A549 treated with RU486 at 1 μM for 4 hours (cell line): ENCODE results near the gene TNFSF4. TPM values are rescaled to one million over a fixed set of nuclear protein-coding genes. Genes with fewer than 3 reads are reported as not detected.

Source experiments
- total RNA-seq: library from RNA; stranded (reverse); fragments of 200-300 nt; extraction: Qiagen RNA extraction; gene quantifications from 5 replicates; pipeline ENCODE4 v1.2.3, GENCODE V29; 2022; ENCODE audit warnings: low read depth

The TNFSF4 gene, protein sequence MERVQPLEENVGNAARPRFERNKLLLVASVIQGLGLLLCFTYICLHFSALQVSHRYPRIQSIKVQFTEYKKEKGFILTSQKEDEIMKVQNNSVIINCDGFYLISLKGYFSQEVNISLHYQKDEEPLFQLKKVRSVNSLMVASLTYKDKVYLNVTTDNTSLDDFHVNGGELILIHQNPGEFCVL
- 0.03 TPM in 2 of 5 replicates, not detected in the others for total RNA-seq

DNA sequence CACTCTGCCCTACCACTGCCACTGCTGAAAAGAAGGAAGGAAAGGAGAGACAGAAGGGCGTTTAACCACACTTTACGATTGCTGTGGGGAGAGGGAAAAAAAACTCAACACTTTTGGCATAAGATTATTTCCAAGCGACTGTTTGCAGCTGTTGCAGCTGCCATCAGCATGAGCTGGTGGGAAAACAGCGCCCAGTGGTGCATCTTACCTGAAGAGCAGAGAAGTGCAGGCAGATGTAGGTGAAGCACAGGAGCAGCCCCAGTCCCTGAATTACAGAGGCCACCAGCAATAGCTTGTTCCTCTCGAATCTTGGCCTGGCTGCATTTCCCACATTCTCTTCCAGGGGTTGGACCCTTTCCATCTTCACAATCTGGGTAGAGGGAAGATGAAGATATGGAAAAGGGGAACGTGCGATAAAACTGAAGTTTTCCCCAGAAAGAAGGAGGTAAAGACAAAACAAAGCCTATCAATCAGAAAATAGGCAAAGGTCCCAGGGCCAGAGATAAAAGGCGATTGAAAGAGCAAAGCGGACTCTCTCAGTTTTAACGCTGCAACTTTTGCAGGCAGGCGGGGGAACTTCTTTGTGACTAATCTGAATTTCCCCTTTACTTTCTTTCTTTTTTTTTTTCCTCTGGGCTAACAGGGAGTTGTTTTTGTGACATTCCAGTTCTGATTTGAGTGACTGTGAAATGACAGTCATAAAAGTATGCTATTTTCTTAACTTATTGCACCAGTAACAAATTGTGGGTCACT lies at the start of gene TNFSF4:
Gene TNFSF4 (minus strand): TSS at position 516 of the 753 bp plus-strand sequence. CDS start 155 bp downstream, at position 361.

Other genes with a start within 250 kb of the TNFSF4 start
- gene TNFSF18, start 156.4 kb downstream of the TNFSF4 start, total RNA-seq: not detected in 5 replicates